Ascending aorta (tissue), 2 donors: ENCODE results near the gene CLEC10A. TPM values are rescaled to one million over a fixed set of nuclear protein-coding genes. Genes with fewer than 3 reads are reported as not detected.
A peak's percentile ranks its signal among the peaks of the same experiment; 100 is the strongest.

Experiments used
- DNase-seq, 2 donors: peaks; one replicate each; pipeline ENCODE4 v3.0.0-alpha.2; 2019; ENCODE audit warnings: low spot score in 2 of 2
- H3K27ac ChIP-seq, 2 donors: fragments of 200-600 bp; sonication (generic); one replicate each; pipeline ENCODE4 v1.5.1; 2016 to 2017; ENCODE audit warnings: mild to moderate bottlenecking in 1 of 2
- H3K27me3 ChIP-seq: fragments of 200-600 bp; sonication (generic); one replicate; pipeline ENCODE4 v1.5.1; 2017
- H3K36me3 ChIP-seq, 2 donors: fragments of 200-600 bp; sonication (generic); one replicate each; pipeline ENCODE4 v1.5.1; 2016
- H3K4me1 ChIP-seq, 2 donors: fragments of 200-600 bp; sonication (generic); one replicate each; pipeline ENCODE4 v1.5.1; 2016 to 2017; ENCODE audit warnings: mild to moderate bottlenecking in 1 of 2
- H3K4me3 ChIP-seq, 2 donors: fragments of 200-600 bp; sonication (generic); one replicate each; pipeline ENCODE4 v1.5.1; 2016 to 2017; ENCODE audit warnings: mild to moderate bottlenecking in 1 of 2
- H3K9me3 ChIP-seq, 2 donors: fragments of 200-600 bp; sonication (generic); one replicate each; pipeline ENCODE4 v1.5.1; 2016
- CTCF ChIP-seq, 3 experiments: fragments of 200-600 bp in 2 of 3; fragments of 450-650 bp in 1 of 3; sonication (generic) in 2 of 3; IDR thresholded peaks; one replicate each; pipeline ENCODE4 v1.5.1; 2016 to 2019; ENCODE audit warnings: antibody characterized with exemption in 3 of 3, mild to moderate bottlenecking in 1 of 3, moderate library complexity in 1 of 3
- intact Hi-C: fragments of 100-400 bp; cut with DNase I; formaldehyde crosslinking; loops from one replicate; pipeline ENCODE4 v1.15.1; 2023
- total RNA-seq: library from RNA; depleted of rRNA; stranded (reverse); fragments of >200 nt; gene quantifications from one replicate; pipeline ENCODE4 v1.1.0, GENCODE V29; 2016

CLEC10A gene
- total RNA-seq, 1 donor from 2014 or later = 29.8 TPM

GRCh38 chr17:7041607-7042500 lies 38.2 kb downstream of the CLEC10A start:
- intact Hi-C loops = no loop called here
- H3K9me3 ChIP-seq = no peaks in the 10 kb centered on the region
- DNase-seq = no peak
- peaks cover 12 to 22% of the 10 kb centered on the region in 2 donors for H3K4me1 ChIP-seq
- H3K4me3 ChIP-seq = peak overlapping the region in 1 of 2 donors; percentile 43
- H3K27ac ChIP-seq = no peak overlapping the region
- H3K36me3 ChIP-seq = no peaks in the 10 kb centered on the region
- no peak for TF ChIP-seq CTCF (IDR thresholded peaks at IDR 0.05)
- H3K27me3 ChIP-seq = peaks cover 7% of the 10 kb centered on the region

GRCh38 chr17:7039832-7040231 lies 40.2 kb downstream of the CLEC10A start:
- intact Hi-C loops = no loop called here
- peaks cover 7% of the 10 kb centered on the region for H3K27me3 ChIP-seq

GRCh38 chr17:7038025-7038862 lies 41.8 kb downstream of the CLEC10A start:
- H3K27me3 ChIP-seq = peaks cover 7% of the 10 kb centered on the region
- no peak for DNase-seq
- H3K9me3 ChIP-seq = no peaks in the 10 kb centered on the region
- H3K36me3 ChIP-seq = no peaks in the 10 kb centered on the region
- intact Hi-C loops = no loop called here
- no peak overlapping the region for H3K27ac ChIP-seq
- no peak overlapping the region for H3K4me3 ChIP-seq
- peaks cover 8 to 15% of the 10 kb centered on the region in 2 donors for H3K4me1 ChIP-seq
- no peak for TF ChIP-seq CTCF (IDR thresholded peaks at IDR 0.05)

More at GRCh38 chr17:7039832-7040231, 40.2 kb downstream of the CLEC10A start:
- Histone ChIP-seq H3K9me3 (no peaks in the 10 kb centered on the region), H3K36me3 (no peaks in the 10 kb centered on the region), H3K4me3 (no peak overlapping the region), H3K27ac (no peak overlapping the region), H3K4me1 (peaks cover 12 to 21% of the 10 kb centered on the region in 2 donors)
- DNase-seq = no peak
- no peak for TF ChIP-seq CTCF (IDR thresholded peaks at IDR 0.05)

- H3K27ac ChIP-seq = peak within 1 kb of the TSS; percentile 43 to 63
Measured at GRCh38 chr17:7035591-7036368, 44.3 kb downstream of the CLEC10A start, which contains the start of gene SLC16A13. SLC16A13 (plus strand) TSS chr17:7036015; CDS start chr17:7036383, 368 bp downstream.

More at GRCh38 chr17:7035591-7036368, 44.3 kb downstream of the CLEC10A start, which contains the start of gene SLC16A13:
- intact Hi-C loops = no loop called here
- Histone ChIP-seq H3K9me3 (no peaks in the 10 kb centered on the region), H3K27me3 (no peaks in the 10 kb centered on the region), H3K4me3 (peak within 1 kb of the TSS; percentile 57 to 59), H3K36me3 (no peaks in the 10 kb centered on the region), H3K4me1 (peaks cover 0 to 5% of the 10 kb centered on the region in 2 donors)
- TF ChIP-seq CTCF (IDR thresholded peaks at IDR 0.05) = no peak
- DNase-seq = peak; percentile 89 to 94
